Measurements from ENCODE around the gene PCNX4. TPM values are rescaled to one million over a fixed set of nuclear protein-coding genes. Genes with fewer than 3 reads are reported as not detected.
A peak's percentile ranks its signal among the peaks of the same experiment; 100 is the strongest.

PCNX4 gene
- total RNA-seq, 2 donors from 2014 or later = 37.6 to 71.2 TPM

DNA sequence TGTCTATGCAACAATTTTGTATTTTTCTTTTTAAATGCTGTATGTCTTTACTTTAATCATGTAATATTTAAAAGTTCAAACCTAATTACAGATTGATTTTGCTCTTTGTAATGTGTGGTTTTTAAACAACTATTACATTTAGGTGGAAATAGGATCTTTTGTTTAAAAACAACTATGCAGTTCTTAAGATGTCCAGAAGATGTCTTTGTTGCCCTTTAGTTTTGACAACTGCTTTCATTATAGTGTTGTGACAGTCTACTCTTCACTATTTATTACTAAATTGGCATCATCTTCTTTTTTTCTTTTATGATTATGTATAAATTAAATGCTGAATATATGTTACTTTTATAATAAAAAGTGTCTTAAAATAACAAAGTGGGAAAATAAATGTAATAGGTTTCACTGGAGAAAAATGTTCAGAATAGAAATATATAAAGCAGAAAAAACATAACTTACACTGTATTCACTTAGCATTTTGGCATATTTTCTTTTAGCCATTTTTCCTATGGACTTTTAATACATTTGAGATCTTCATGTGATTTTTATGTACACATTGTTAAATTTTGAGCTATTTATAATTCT lies 27.1 kb upstream of the PCNX4 start:
- intact Hi-C loops (cut with DNase I) = no loop called here
- ATAC-seq = no peak

DNA sequence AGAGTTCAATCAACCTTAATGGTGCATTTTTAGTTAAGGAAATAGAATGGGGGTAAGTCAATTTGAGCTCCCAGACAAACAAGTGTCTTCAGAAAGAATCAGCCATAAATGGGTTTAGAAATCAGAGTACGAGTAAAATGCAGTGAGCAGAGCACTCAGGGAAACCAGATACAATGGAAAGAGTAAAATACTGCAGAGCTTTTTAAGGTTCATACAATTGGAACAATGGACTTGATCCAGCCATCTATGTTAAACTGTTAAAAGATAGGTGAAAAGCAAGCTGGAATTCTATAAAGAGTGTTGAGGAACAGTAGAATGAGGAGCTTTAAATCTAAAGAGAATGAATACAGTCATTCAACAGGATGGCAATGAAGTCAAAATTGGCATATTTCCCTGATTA lies 23.8 kb upstream of the PCNX4 start:
- intact Hi-C loops (cut with DNase I) = no loop called here
- no peaks in the 10 kb centered on the region for H3K27me3 ChIP-seq
- H3K4me3 ChIP-seq = no peak overlapping the region
- H3K27ac ChIP-seq = no peak overlapping the region
- no peak for TF ChIP-seq POLR2A (IDR thresholded peaks at IDR 0.05)
- TF ChIP-seq, protein P1, sequence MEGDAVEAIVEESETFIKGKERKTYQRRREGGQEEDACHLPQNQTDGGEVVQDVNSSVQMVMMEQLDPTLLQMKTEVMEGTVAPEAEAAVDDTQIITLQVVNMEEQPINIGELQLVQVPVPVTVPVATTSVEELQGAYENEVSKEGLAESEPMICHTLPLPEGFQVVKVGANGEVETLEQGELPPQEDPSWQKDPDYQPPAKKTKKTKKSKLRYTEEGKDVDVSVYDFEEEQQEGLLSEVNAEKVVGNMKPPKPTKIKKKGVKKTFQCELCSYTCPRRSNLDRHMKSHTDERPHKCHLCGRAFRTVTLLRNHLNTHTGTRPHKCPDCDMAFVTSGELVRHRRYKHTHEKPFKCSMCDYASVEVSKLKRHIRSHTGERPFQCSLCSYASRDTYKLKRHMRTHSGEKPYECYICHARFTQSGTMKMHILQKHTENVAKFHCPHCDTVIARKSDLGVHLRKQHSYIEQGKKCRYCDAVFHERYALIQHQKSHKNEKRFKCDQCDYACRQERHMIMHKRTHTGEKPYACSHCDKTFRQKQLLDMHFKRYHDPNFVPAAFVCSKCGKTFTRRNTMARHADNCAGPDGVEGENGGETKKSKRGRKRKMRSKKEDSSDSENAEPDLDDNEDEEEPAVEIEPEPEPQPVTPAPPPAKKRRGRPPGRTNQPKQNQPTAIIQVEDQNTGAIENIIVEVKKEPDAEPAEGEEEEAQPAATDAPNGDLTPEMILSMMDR (IDR thresholded peaks at IDR 0.05) = no peak
- DNase-seq = no peak
- no peaks in the 10 kb centered on the region for H3K4me1 ChIP-seq
- no peak for ATAC-seq
- H3K36me3 ChIP-seq (replicated peaks in 1 of 2; ENCODE audit: insufficient read depth in 1 of 2, low read depth in 2 of 2) = no peaks in the 10 kb centered on the region
- H3K9me3 ChIP-seq = no peaks in the 10 kb centered on the region
- 91 to 97% methylated on average over 1 of the region's 1 CpG for WGBS, 2 donors

More for the DNA sequence above, 27.1 kb upstream of the PCNX4 start:
- Histone ChIP-seq H3K27me3 (no peaks in the 10 kb centered on the region), H3K36me3 (replicated peaks in 1 of 2; ENCODE audit: insufficient read depth in 1 of 2, low read depth in 2 of 2) (no peaks in the 10 kb centered on the region), H3K4me3 (no peak overlapping the region), H3K9me3 (no peaks in the 10 kb centered on the region), H3K4me1 (no peaks in the 10 kb centered on the region), H3K27ac (no peak overlapping the region)
- TF ChIP-seq POLR2A (IDR thresholded peaks at IDR 0.05) = no peak
- TF ChIP-seq, protein P1 (IDR thresholded peaks at IDR 0.05) = peak; percentile 8 to 57 (median 35)
- DNase-seq = no peak

DNA sequence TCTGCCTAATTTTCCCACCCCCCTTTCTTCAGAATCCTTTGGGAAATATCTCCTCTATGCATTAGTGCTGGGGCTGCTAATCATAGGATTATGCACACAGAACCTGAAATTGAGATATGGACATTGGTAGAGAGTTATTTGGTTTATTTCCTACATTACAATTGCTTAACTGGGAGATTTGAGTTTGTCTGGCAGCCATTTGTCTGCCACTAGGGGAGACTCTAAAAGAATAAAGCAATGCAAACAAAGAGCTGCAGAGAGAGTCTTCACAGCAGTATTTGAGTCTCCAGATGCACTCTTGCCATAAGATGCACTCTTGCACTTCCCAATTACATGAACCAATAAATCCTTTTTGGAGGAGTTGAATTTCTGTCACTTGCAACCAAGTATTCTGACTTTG lies 12.0 kb upstream of the PCNX4 start:
- ATAC-seq = no peak
- no peak for DNase-seq
- intact Hi-C loops (cut with DNase I) = no loop called here

DNA sequence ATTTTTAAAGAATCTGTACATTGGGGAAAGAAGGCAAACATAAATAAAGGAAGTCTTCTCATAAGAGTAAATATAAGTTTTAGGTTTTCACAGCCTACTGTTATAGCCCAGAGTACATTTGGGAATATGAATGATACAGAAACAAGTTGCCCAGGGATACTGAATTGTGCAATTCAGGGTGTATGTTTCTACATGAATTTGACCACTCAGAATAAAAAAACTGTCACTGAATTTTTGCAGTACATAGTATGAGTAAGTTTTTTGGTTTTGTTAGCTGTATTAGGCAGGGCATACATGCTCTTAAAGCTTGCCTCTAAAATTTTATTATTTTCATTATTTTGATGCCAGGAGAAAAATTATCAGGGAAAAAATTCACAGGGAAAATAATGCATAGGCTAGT lies 6.6 kb upstream of the PCNX4 start:
- DNase-seq (no peak), ATAC-seq (no peak)
- Histone ChIP-seq H3K27ac (no peak overlapping the region), H3K27me3 (no peaks in the 10 kb centered on the region), H3K4me1 (no peaks in the 10 kb centered on the region), H3K36me3 (replicated peaks in 1 of 2; ENCODE audit: insufficient read depth in 1 of 2, low read depth in 2 of 2) (no peaks in the 10 kb centered on the region), H3K9me3 (no peaks in the 10 kb centered on the region), H3K4me3 (no peak overlapping the region)
- TF ChIP-seq POLR2A (IDR thresholded peaks at IDR 0.05) = no peak
- TF ChIP-seq, protein P1 (IDR thresholded peaks at IDR 0.05) = no peak
- intact Hi-C loops (cut with DNase I) = no loop called here

More for the DNA sequence above, 12.0 kb upstream of the PCNX4 start:
- Histone ChIP-seq H3K36me3 (replicated peaks in 1 of 2; ENCODE audit: insufficient read depth in 1 of 2, low read depth in 2 of 2) (no peaks in the 10 kb centered on the region), H3K27me3 (no peaks in the 10 kb centered on the region), H3K4me1 (no peaks in the 10 kb centered on the region), H3K9me3 (no peaks in the 10 kb centered on the region), H3K27ac (no peak overlapping the region), H3K4me3 (no peak overlapping the region)
- no peak for TF ChIP-seq POLR2A (IDR thresholded peaks at IDR 0.05)
- TF ChIP-seq, protein P1 (IDR thresholded peaks at IDR 0.05) = no peak

DNA sequence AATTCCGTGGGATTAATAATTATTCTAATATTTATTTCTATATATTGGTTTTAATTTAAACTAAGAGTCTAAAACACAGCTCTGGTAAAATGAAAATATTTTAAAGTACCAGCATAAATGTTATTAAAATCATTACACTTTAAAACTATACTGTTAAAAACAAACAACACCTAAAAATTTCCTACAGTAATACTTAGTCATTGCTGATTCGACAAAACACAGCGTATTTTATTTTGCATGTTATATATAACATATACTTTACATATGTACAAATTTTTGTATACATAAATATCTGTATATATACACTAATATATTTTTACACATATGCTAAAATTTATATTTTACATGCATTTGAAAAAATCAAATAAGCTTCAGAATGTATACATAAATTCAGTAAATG lies 6.0 kb upstream of the PCNX4 start:
- Histone ChIP-seq H3K4me3 (no peak overlapping the region), H3K36me3 (replicated peaks in 1 of 2; ENCODE audit: insufficient read depth in 1 of 2, low read depth in 2 of 2) (no peaks in the 10 kb centered on the region), H3K27ac (no peak overlapping the region), H3K9me3 (no peaks in the 10 kb centered on the region), H3K27me3 (no peaks in the 10 kb centered on the region), H3K4me1 (peaks cover 3% of the 10 kb centered on the region)
- ATAC-seq (no peak), DNase-seq (no peak)
- intact Hi-C loops (cut with DNase I) = no loop called here
- TF ChIP-seq, protein P1 (IDR thresholded peaks at IDR 0.05) = no peak
- TF ChIP-seq POLR2A (IDR thresholded peaks at IDR 0.05) = no peak
- WGBS, 2 donors = 89 to 96% methylated on average over 3 of the region's 3 CpGs

All from body of pancreas (tissue), 4 donors.